IMR-90 (cell line): ENCODE results near the gene ANO4. TPM values are rescaled to one million over a fixed set of nuclear protein-coding genes. Genes with fewer than 3 reads are reported as not detected.

Source experiments
- ATAC-seq: fragments of 200-7000 bp; cut with Tn5 transposase; 2 replicates; pipeline ENCODE4 v1.9.1; 2020; ENCODE audit warnings: low read depth, mild to moderate bottlenecking, moderate library complexity
- BruUV-seq: library from RNA; stranded (reverse); fragments of 400-500 nt; replicated peaks from 2 replicates; lab custom pipeline; 2021; lab: Mats Ljungman, UMichigan
- CTCF ChIA-PET: fragments of 300-600 bp; formaldehyde crosslinking; extraction: SDS; loops from one replicate; lab custom pipeline; 2021; ENCODE audit warnings: antibody characterized with exemption; lab: Yijun Ruan, JAX
- POLR2A ChIA-PET: fragments of 300-600 bp; sonication (Branson Sonifier 250); formaldehyde crosslinking; loops from one replicate; lab custom pipeline; 2022; ENCODE audit warnings: antibody characterized with exemption; ENCODE audit not compliant: unreplicated experiment; lab: Charles Lee
- DNase-seq: peaks from one replicate; pipeline ENCODE4 v3.0.0; 2013
- H2AFZ ChIP-seq: replicated peaks from 2 replicates; pipeline ENCODE3; 2013; ENCODE audit warnings: low read length, mild to moderate bottlenecking; ENCODE audit not compliant: poor library complexity
- H2AK5ac ChIP-seq: 2 replicates; pipeline ENCODE4 v1.6.1; 2013; ENCODE audit warnings: low read depth, low read length, inconsistent platforms
- H2AK9ac ChIP-seq: replicated peaks from 2 replicates; pipeline ENCODE3; 2013; ENCODE audit warnings: mild to moderate bottlenecking, low read depth, low read length, moderate library complexity; ENCODE audit not compliant: poor library complexity
- H2BK120ac ChIP-seq: 2 replicates; pipeline ENCODE4 v1.6.1; 2013; ENCODE audit warnings: low read depth, low read length, inconsistent platforms
- H2BK15ac ChIP-seq: 3 replicates; pipeline ENCODE4 v1.6.1; 2013; ENCODE audit warnings: low read depth, low read length, inconsistent platforms
- H2BK20ac ChIP-seq: 2 replicates; pipeline ENCODE4 v1.6.1; 2013; ENCODE audit warnings: low read depth, mild to moderate bottlenecking, inconsistent platforms, low read length, moderate library complexity
- H2BK5ac ChIP-seq: 2 replicates; pipeline ENCODE4 v1.6.1; 2013; ENCODE audit warnings: mild to moderate bottlenecking, low read depth, low read length, inconsistent platforms; ENCODE audit not compliant: poor library complexity, severe bottlenecking
- H3K14ac ChIP-seq: replicated peaks from 2 replicates; pipeline ENCODE4 v1.6.1; 2013; ENCODE audit warnings: low read depth, low read length, inconsistent platforms
- H3K18ac ChIP-seq: 2 replicates; pipeline ENCODE4 v1.6.1; 2013; ENCODE audit warnings: low read depth, low read length, control low read depth
- H3K23ac ChIP-seq: 2 replicates; pipeline ENCODE4 v1.6.1; 2013; ENCODE audit warnings: low read depth, low read length, inconsistent platforms
- H3K27ac ChIP-seq: 2 replicates; pipeline ENCODE4 v1.5.1; 2013; ENCODE audit warnings: mild to moderate bottlenecking, control low read depth, low read length; ENCODE audit not compliant: insufficient read depth
- H3K27me3 ChIP-seq: 2 replicates; pipeline ENCODE4 v1.6.1; 2013; ENCODE audit warnings: low read length; ENCODE audit not compliant: control insufficient read depth, insufficient read depth
- H3K36me3 ChIP-seq: 2 replicates; pipeline ENCODE4 v1.6.1; 2013; ENCODE audit warnings: low read length, mixed read lengths; ENCODE audit not compliant: control insufficient read depth, insufficient read depth
- H3K4ac ChIP-seq: 2 replicates; pipeline ENCODE4 v1.6.1; 2013; ENCODE audit warnings: low read depth, low read length, inconsistent platforms
- H3K4me1 ChIP-seq: 2 replicates; pipeline ENCODE4 v1.6.1; 2013; ENCODE audit warnings: low read length, mixed read lengths; ENCODE audit not compliant: control insufficient read depth, insufficient read depth
- H3K4me2 ChIP-seq: 2 replicates; pipeline ENCODE4 v1.6.1; 2013; ENCODE audit warnings: low read depth, mild to moderate bottlenecking, control low read depth, low read length, moderate library complexity
- H3K4me3 ChIP-seq: 2 replicates; pipeline ENCODE4 v1.5.1; 2013; ENCODE audit warnings: low read depth, mild to moderate bottlenecking, control low read depth, low read length, moderate library complexity; ENCODE audit not compliant: insufficient read depth
- H3K56ac ChIP-seq: 2 replicates; pipeline ENCODE4 v1.6.1; 2013; ENCODE audit warnings: low read length, inconsistent platforms; ENCODE audit not compliant: insufficient read depth; ENCODE audit errors: extremely low read depth
- H3K79me1 ChIP-seq, 2 experiments: 2 replicates each; pipeline ENCODE4 v1.6.1; 2013; ENCODE audit warnings: low read length in 2 of 2, inconsistent platforms in 1 of 2, low read depth in 1 of 2
- H3K9ac ChIP-seq: 2 replicates; pipeline ENCODE4 v1.6.1; 2013; ENCODE audit warnings: low read depth, low read length, control low read depth
- H3K9me1 ChIP-seq: 2 replicates; pipeline ENCODE4 v1.6.1; 2013; ENCODE audit warnings: low read length, inconsistent platforms; ENCODE audit not compliant: insufficient read depth
- H3K9me3 ChIP-seq: 2 replicates; pipeline ENCODE4 v1.6.1; 2013; ENCODE audit warnings: low read length; ENCODE audit not compliant: control insufficient read depth, insufficient read depth
- H4K20me1 ChIP-seq: 2 replicates; pipeline ENCODE4 v1.6.1; 2013; ENCODE audit warnings: low read length, inconsistent platforms; ENCODE audit not compliant: insufficient read depth
- H4K5ac ChIP-seq: 2 replicates; pipeline ENCODE4 v1.6.1; 2013; ENCODE audit warnings: mild to moderate bottlenecking, low read depth, low read length, control low read depth
- H4K8ac ChIP-seq, 2 experiments: 2 replicates each; pipeline ENCODE4 v1.6.1; 2013; ENCODE audit warnings: low read depth in 2 of 2, low read length in 2 of 2, control low read depth in 1 of 2, inconsistent platforms in 1 of 2
- H4K91ac ChIP-seq: 2 replicates; pipeline ENCODE4 v1.6.1; 2013; ENCODE audit warnings: low read depth, low read length, inconsistent platforms; ENCODE audit not compliant: insufficient read depth
- BHLHE40 ChIP-seq: fragments of 150-350 bp; IDR thresholded peaks from 2 replicates; pipeline ENCODE4 v1.6.1; 2016; ENCODE audit warnings: mild to moderate bottlenecking, low read depth, low read length
- CEBPB ChIP-seq: IDR thresholded peaks from 2 replicates; pipeline ENCODE4 v1.6.1; 2012; ENCODE audit warnings: low read depth, low read length, improper control_type of control experiment
- CHD1 ChIP-seq: IDR thresholded peaks from 2 replicates; pipeline ENCODE4 v1.6.1; 2012; ENCODE audit warnings: low read depth, low read length, improper control_type of control experiment
- ELK1 ChIP-seq: fragments of 150-350 bp; IDR thresholded peaks from 2 replicates; pipeline ENCODE4 v1.6.1; 2016; ENCODE audit warnings: low read depth, mild to moderate bottlenecking, low read length, moderate library complexity, borderline replicate concordance
- FOS ChIP-seq: fragments of 150-350 bp; IDR thresholded peaks from 2 replicates; pipeline ENCODE4 v1.6.1; 2016; ENCODE audit warnings: low read depth, low read length
- MAZ ChIP-seq: IDR thresholded peaks from 2 replicates; pipeline ENCODE4 v1.6.1; 2012; ENCODE audit warnings: low read depth, mild to moderate bottlenecking, low read length, improper control_type of control experiment, moderate library complexity, borderline replicate concordance
- MXI1 ChIP-seq: IDR thresholded peaks from 2 replicates; pipeline ENCODE4 v1.6.1; 2012; ENCODE audit warnings: low read depth, mild to moderate bottlenecking, low read length, moderate library complexity, borderline replicate concordance
- RAD21 ChIP-seq: IDR thresholded peaks from 2 replicates; pipeline ENCODE4 v1.6.1; 2012; ENCODE audit warnings: low read length, improper control_type of control experiment
- RCOR1 ChIP-seq: IDR thresholded peaks from 2 replicates; pipeline ENCODE4 v1.6.1; 2012; ENCODE audit warnings: mild to moderate bottlenecking, low read length, improper control_type of control experiment; ENCODE audit not compliant: insufficient replicate concordance
- RFX5 ChIP-seq: IDR thresholded peaks from 2 replicates; pipeline ENCODE4 v1.8.0; 2012; ENCODE audit warnings: low read depth, mild to moderate bottlenecking, low read length, moderate library complexity
- SMC3 ChIP-seq: fragments of 150-350 bp; IDR thresholded peaks from 2 replicates; pipeline ENCODE4 v1.6.1; 2016; ENCODE audit warnings: low read depth, mild to moderate bottlenecking, antibody characterized with exemption, low read length, moderate library complexity
- WGBS, 2 experiments: methylation state at CpG; one replicate each; pipeline versions ENCODE4 v1.1.5 to v1.1.7; 2013; ENCODE audit warnings: missing lambda C conversion rate in 2 of 2; ENCODE audit not compliant: insufficient read length in 1 of 2; ENCODE audit errors: extremely low coverage in 2 of 2; 5-methylcytosine and 5-hydroxymethylcytosine counted together
- dilution Hi-C: fragments of 300-500 bp; cut with HindIII; formaldehyde crosslinking; loops from one replicate; pipeline ENCODE4 v1.14.3; 2018; ENCODE audit warnings: low sequenced_read_pairs; ENCODE audit not compliant: unreplicated experiment
- in situ Hi-C: fragments of 300-500 bp; cut with MboI; formaldehyde crosslinking; loops from 3 replicates; pipeline ENCODE4 v1.14.3; 2019; ENCODE audit warnings: low sequenced_read_pairs, inconsistent platforms, mixed read lengths
- intact Hi-C: fragments of 100-400 bp; cut with micrococcal nuclease; formaldehyde crosslinking; loops from 2 replicates; pipeline ENCODE4 v1.10.0; 2022
- polyA plus RNA-seq, 3 experiments: library from polyadenylated mRNA; depleted of rRNA; stranded (reverse); fragments of >200 nt; gene quantifications; 2 replicates each; pipeline ENCODE4 v1.2.3, GENCODE V29; 2012; ENCODE audit warnings: low replicate concordance in 1 of 3
- total RNA-seq: library from RNA; depleted of rRNA; stranded (reverse); fragments of >200 nt; gene quantifications from 2 replicates; pipeline ENCODE4 v1.2.3, GENCODE V29; 2012
- TF ChIP-seq, protein P1 (sequence below): fragments of 150-350 bp; IDR thresholded peaks from 2 replicates; pipeline ENCODE4 v1.6.1; 2017; ENCODE audit warnings: mild to moderate bottlenecking, antibody characterized with exemption, low read length, low read depth
- TF ChIP-seq, protein P2 (sequence below): conservative IDR thresholded peaks from 2 replicates; pipeline ENCODE4 v1.5.1; 2012; ENCODE audit warnings: mild to moderate bottlenecking, low read depth, low read length, improper control_type of control experiment

ANO4 gene
- total and polyA plus RNA-seq, 2 of the 4 experiments (the other 2 are of a cell fraction): 4.7 to 10.2 TPM

- ChIA-PET CTCF (no interaction called here), POLR2A (no interaction called here)
- BruUV-seq: no TSS peak
- ATAC-seq (no peak), DNase-seq (no peak)
- Histone ChIP-seq H3K79me1 (no peaks in the 10 kb centered on the region), H4K8ac (no peak overlapping the region), H3K4me1 (no peaks in the 10 kb centered on the region), H3K9ac (no peak overlapping the region), H3K36me3 (no peaks in the 10 kb centered on the region; the same call in 1 of the 2 replicates), H2BK20ac (no peak overlapping the region), H3K9me1 (no peaks in the 10 kb centered on the region; the same call in 1 of the 2 replicates), H4K5ac (no peak overlapping the region), H4K20me1 (no peaks in the 10 kb centered on the region), H3K27me3 (no peaks in the 10 kb centered on the region), H2BK5ac (no peak overlapping the region), H3K4me3 (no peak overlapping the region), H3K27ac (no peak overlapping the region), H2BK15ac (no peak overlapping the region), H2AK5ac (no peak overlapping the region), H3K23ac (no peak overlapping the region), H3K4me2 (no peak overlapping the region), H2BK120ac (no peak overlapping the region), H3K56ac (no peak overlapping the region), H3K18ac (no peak overlapping the region), H3K14ac (no peak overlapping the region), H3K9me3 (no peaks in the 10 kb centered on the region), H4K91ac (no peak overlapping the region), H2AFZ (no peak overlapping the region), H2AK9ac (no peak overlapping the region), H3K4ac (no peak overlapping the region)
- TF ChIP-seq MAZ (no peak), RCOR1 (no peak), CHD1 (no peak), CEBPB (no peak), MXI1 (no peak), RAD21 (no peak), ELK1 (no peak), FOS (no peak), SMC3 (no peak), RFX5 (no peak), BHLHE40 (no peak)
- TF ChIP-seq, protein P1, sequence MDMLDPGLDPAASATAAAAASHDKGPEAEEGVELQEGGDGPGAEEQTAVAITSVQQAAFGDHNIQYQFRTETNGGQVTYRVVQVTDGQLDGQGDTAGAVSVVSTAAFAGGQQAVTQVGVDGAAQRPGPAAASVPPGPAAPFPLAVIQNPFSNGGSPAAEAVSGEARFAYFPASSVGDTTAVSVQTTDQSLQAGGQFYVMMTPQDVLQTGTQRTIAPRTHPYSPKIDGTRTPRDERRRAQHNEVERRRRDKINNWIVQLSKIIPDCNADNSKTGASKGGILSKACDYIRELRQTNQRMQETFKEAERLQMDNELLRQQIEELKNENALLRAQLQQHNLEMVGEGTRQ: no peak
- TF ChIP-seq, protein P2, sequence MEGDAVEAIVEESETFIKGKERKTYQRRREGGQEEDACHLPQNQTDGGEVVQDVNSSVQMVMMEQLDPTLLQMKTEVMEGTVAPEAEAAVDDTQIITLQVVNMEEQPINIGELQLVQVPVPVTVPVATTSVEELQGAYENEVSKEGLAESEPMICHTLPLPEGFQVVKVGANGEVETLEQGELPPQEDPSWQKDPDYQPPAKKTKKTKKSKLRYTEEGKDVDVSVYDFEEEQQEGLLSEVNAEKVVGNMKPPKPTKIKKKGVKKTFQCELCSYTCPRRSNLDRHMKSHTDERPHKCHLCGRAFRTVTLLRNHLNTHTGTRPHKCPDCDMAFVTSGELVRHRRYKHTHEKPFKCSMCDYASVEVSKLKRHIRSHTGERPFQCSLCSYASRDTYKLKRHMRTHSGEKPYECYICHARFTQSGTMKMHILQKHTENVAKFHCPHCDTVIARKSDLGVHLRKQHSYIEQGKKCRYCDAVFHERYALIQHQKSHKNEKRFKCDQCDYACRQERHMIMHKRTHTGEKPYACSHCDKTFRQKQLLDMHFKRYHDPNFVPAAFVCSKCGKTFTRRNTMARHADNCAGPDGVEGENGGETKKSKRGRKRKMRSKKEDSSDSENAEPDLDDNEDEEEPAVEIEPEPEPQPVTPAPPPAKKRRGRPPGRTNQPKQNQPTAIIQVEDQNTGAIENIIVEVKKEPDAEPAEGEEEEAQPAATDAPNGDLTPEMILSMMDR: no peak
- 85% methylated on average over 3 of the region's 4 CpGs; no CpG with 5 or more reads in 1 of the 2 experiments for WGBS, 2 experiments
- intact Hi-C loops: no loop called here
- in situ Hi-C loops: no loop called here
- dilution Hi-C loops: no loop called here
Observed at GRCh38 chr12:101107032-101107763, 312.6 kb downstream of the ANO4 start.
